Esophagus squamous epithelium (tissue), 5 donors: Measurements from ENCODE around the gene RHOH. TPM values are rescaled to one million over a fixed set of nuclear protein-coding genes. Genes with fewer than 3 reads are reported as not detected.

Source experiments
- DNase-seq: peaks from one replicate; lab custom pipeline; 2025; lab: John Stamatoyannopoulos, UW
- H3K27ac ChIP-seq, 4 donors: fragments of 200-600 bp; sonication (generic); one replicate each; pipeline ENCODE4 v1.5.1; 2016 to 2019; ENCODE audit warnings: mild to moderate bottlenecking in 1 of 4
- H3K27me3 ChIP-seq, 4 donors: fragments of 200-600 bp; sonication (generic); 1 replicate in 3 of 4; 2 replicates in 1 of 4; pipeline versions ENCODE4 v1.5.1 to v1.6.0; 2017 to 2021; ENCODE audit warnings: antibody characterized with exemption in 1 of 4
- H3K36me3 ChIP-seq, 3 donors: fragments of 200-600 bp; sonication (generic); one replicate each; pipeline ENCODE4 v1.5.1; 2016 to 2019
- H3K4me1 ChIP-seq, 3 donors: fragments of 200-600 bp; sonication (generic); one replicate each; pipeline ENCODE4 v1.5.1; 2017 to 2019
- H3K4me3 ChIP-seq, 4 donors: fragments of 200-600 bp; sonication (generic); 1 replicate in 3 of 4; 2 replicates in 1 of 4; pipeline ENCODE4 v1.5.1; 2016 to 2019; ENCODE audit warnings: mild to moderate bottlenecking in 2 of 4, moderate library complexity in 1 of 4
- H3K9me3 ChIP-seq, 3 donors: fragments of 200-600 bp; sonication (generic); one replicate each; pipeline ENCODE4 v1.5.1; 2016 to 2019
- CTCF ChIP-seq, 6 experiments: fragments of 450-650 bp in 4 of 6; fragments of 200-600 bp in 2 of 6; sonication (generic) in 2 of 6; IDR thresholded peaks; one replicate each; pipeline ENCODE4 v1.5.1; 2016 to 2019; ENCODE audit warnings: antibody characterized with exemption in 6 of 6, mild to moderate bottlenecking in 4 of 6, moderate library complexity in 4 of 6
- POLR2A ChIP-seq, 4 donors: fragments of 450-650 bp; IDR thresholded peaks; one replicate each; pipeline ENCODE4 v1.6.1; 2017; ENCODE audit warnings: antibody characterized with exemption in 4 of 4, mild to moderate bottlenecking in 4 of 4, moderate library complexity in 3 of 4
- whole genome bisulfite sequencing, 2 donors: methylation state at CpG; one replicate each; pipeline ENCODE4 v1.1.5; 2018; 5-methylcytosine and 5-hydroxymethylcytosine counted together
- intact Hi-C: fragments of 100-400 bp; cut with DNase I; formaldehyde crosslinking; loops from one replicate; pipeline ENCODE4 v1.15.0; 2022
- total RNA-seq, 4 donors: library from RNA; depleted of rRNA; stranded (reverse); fragments of >200 nt; gene quantifications; one replicate each; pipeline ENCODE4 v1.1.0, GENCODE V29; 2016
- donor health status: DM: yes; HTN: yes; CAD: no.

RHOH gene
- total RNA-seq, 4 donors from 2014 or later = 0.79 to 5.0 (median 2.2) TPM

GRCh38 chr4:40253906-40254305 is 57.1 kb downstream of the RHOH start:
- WGBS, 2 donors = 57 to 76% methylated on average over 4 of the region's 4 CpGs
- no peaks in the 10 kb centered on the region for H3K9me3 ChIP-seq
- H3K4me1 ChIP-seq = peaks cover 0 to 29% (median 13%) of the 10 kb centered on the region in 3 donors
- H3K27ac ChIP-seq = no peak overlapping the region
- H3K27me3 ChIP-seq = no peaks in the 10 kb centered on the region
- no peak for TF ChIP-seq CTCF (IDR thresholded peaks at IDR 0.05)
- no peak for TF ChIP-seq POLR2A (IDR thresholded peaks at IDR 0.05)
- no peak for DNase-seq
- no peak overlapping the region for H3K4me3 ChIP-seq
- H3K36me3 ChIP-seq = no peaks in the 10 kb centered on the region
- intact Hi-C loops = no loop called here

GRCh38 chr4:40254608-40255392 is 58.0 kb downstream of the RHOH start:
- no peak for TF ChIP-seq CTCF (IDR thresholded peaks at IDR 0.05)
- TF ChIP-seq POLR2A (IDR thresholded peaks at IDR 0.05) = no peak
- intact Hi-C loops = no loop called here
- H3K36me3 ChIP-seq = no peaks in the 10 kb centered on the region
- no peak for DNase-seq
- WGBS, 2 donors = 31 to 32% methylated on average over 9 of the region's 9 CpGs
- H3K27me3 ChIP-seq = no peaks in the 10 kb centered on the region
- no peak overlapping the region for H3K4me3 ChIP-seq
- no peaks in the 10 kb centered on the region for H3K9me3 ChIP-seq
- peak overlapping the region in 1 of 4 donors; percentile 44 for H3K27ac ChIP-seq
- peaks cover 0 to 29% (median 13%) of the 10 kb centered on the region in 3 donors for H3K4me1 ChIP-seq

- Histone ChIP-seq H3K27me3 (no peaks in the 10 kb centered on the region), H3K36me3 (no peaks in the 10 kb centered on the region), H3K27ac (peak overlapping the region in 3 of 4 donors; percentile 6 to 56 (median 42)), H3K4me1 (peaks cover 0 to 29% (median 13%) of the 10 kb centered on the region in 3 donors), H3K9me3 (no peaks in the 10 kb centered on the region), H3K4me3 (no peak overlapping the region)
- no peak for TF ChIP-seq CTCF (IDR thresholded peaks at IDR 0.05)
- no peak for TF ChIP-seq POLR2A (IDR thresholded peaks at IDR 0.05)
- no peak for DNase-seq
- intact Hi-C loops = no loop called here
- 38 to 41% methylated on average over 3 of the region's 3 CpGs for WGBS, 2 donors
These were observed 58.8 kb downstream of the RHOH start for GRCh38 chr4:40255393-40256281.

- no peak for DNase-seq
- H3K4me1 ChIP-seq = peaks cover 0 to 29% (median 13%) of the 10 kb centered on the region in 3 donors
- no peaks in the 10 kb centered on the region for H3K27me3 ChIP-seq
- WGBS, 2 donors = 43 to 63% methylated on average over 2 to 4 of the region's 5 CpGs
- H3K27ac ChIP-seq = peak overlapping the region in 2 of 4 donors; percentile 6 to 42
- H3K4me3 ChIP-seq = no peak overlapping the region
- intact Hi-C loops = no loop called here
- no peaks in the 10 kb centered on the region for H3K36me3 ChIP-seq
- TF ChIP-seq CTCF (IDR thresholded peaks at IDR 0.05) (no peak), POLR2A (IDR thresholded peaks at IDR 0.05) (no peak)
- no peaks in the 10 kb centered on the region for H3K9me3 ChIP-seq
These were observed 59.5 kb downstream of the RHOH start for GRCh38 chr4:40256329-40256728.
